Spinal cord (tissue), 10 donors: ENCODE data around the gene WDPCP. TPM values are rescaled to one million over a fixed set of nuclear protein-coding genes. Genes with fewer than 3 reads are reported as not detected.

Experiments
- DNase-seq, 6 donors: peaks; one replicate each; pipeline versions ENCODE4 v3.0.0 to v3.0.0-alpha.2; 2013 to 2015; ENCODE audit warnings: low spot score in 6 of 6, low read depth in 4 of 6
- H3K27ac ChIP-seq: one replicate; pipeline ENCODE4 v1.5.1; 2013; ENCODE audit warnings: low read depth, low read length, control low read depth
- H3K27me3 ChIP-seq: one replicate; pipeline ENCODE4 v1.6.1; 2013; ENCODE audit warnings: low read length; ENCODE audit not compliant: control insufficient read depth, insufficient read depth
- H3K36me3 ChIP-seq: one replicate; pipeline ENCODE4 v1.6.1; 2013; ENCODE audit warnings: low read length; ENCODE audit not compliant: control insufficient read depth, insufficient read depth
- H3K4me1 ChIP-seq: one replicate; pipeline ENCODE4 v1.6.1; 2013; ENCODE audit warnings: low read length; ENCODE audit not compliant: control insufficient read depth, insufficient read depth
- H3K4me3 ChIP-seq: one replicate; pipeline ENCODE4 v1.5.1; 2013; ENCODE audit warnings: low read depth, low read length, control low read depth
- H3K9me3 ChIP-seq: one replicate; pipeline ENCODE4 v1.6.1; 2013; ENCODE audit warnings: low read length; ENCODE audit not compliant: control insufficient read depth, insufficient read depth
- WGBS: methylation state at CpG from one replicate; pipeline ENCODE4 v1.1.5; 2013; ENCODE audit warnings: missing lambda C conversion rate; ENCODE audit not compliant: insufficient coverage; 5-methylcytosine and 5-hydroxymethylcytosine counted together
- polyA plus RNA-seq, 2 donors: library from polyadenylated mRNA; unstranded; fragments of 120-200 nt; gene quantifications; one replicate each; pipeline ENCODE4 v1.2.1, GENCODE V29; 2013; ENCODE audit not compliant: insufficient read length in 2 of 2
- total RNA-seq, 2 donors: library from RNA; depleted of rRNA in 1 of 2; stranded (reverse); fragments of 120-200 nt in 1 of 2; fragments of >200 nt in 1 of 2; gene quantifications; one replicate each; pipeline versions ENCODE4 v1.2.3 to v1.2.4, GENCODE V29; 2013 to 2014
- donor health status: healthy.

Gene WDPCP
- total and polyA plus RNA-seq, 4 donors, result 9.6 to 40.1 (median 14.2) TPM

DNA sequence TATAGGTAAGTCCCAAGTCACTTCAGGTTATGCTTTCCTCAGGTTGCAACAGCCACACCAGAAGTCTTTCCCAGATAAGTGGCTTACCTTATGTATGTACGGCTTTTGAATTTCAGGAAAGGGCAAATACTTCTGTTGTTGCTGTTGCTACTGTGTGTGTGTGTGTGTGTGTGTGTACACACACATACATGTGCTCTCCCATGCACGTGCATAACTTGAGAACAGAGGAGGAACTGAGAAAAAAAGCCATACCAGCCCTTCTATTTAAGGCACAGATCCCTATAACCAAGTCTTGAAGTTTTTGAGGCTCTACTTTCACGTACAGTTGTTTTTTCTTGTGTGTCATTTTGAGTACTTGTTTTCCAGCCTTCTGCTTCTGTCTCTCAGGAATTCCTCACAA, 62.4 kb downstream of the WDPCP start:
- peaks cover 12% of the 10 kb centered on the region for H3K9me3 ChIP-seq
- no CpG with 5 or more reads among the region's 3 CpGs for WGBS
- no peak overlapping the region for H3K4me3 ChIP-seq
- no peaks in the 10 kb centered on the region for H3K4me1 ChIP-seq
- DNase-seq, result no peak
- H3K36me3 ChIP-seq, result no peaks in the 10 kb centered on the region
- H3K27me3 ChIP-seq, result no peaks in the 10 kb centered on the region
- no peak overlapping the region for H3K27ac ChIP-seq

- Histone ChIP-seq H3K27ac (no peak overlapping the region), H3K9me3 (peaks cover 13% of the 10 kb centered on the region), H3K27me3 (no peaks in the 10 kb centered on the region), H3K4me3 (no peak overlapping the region), H3K4me1 (no peaks in the 10 kb centered on the region), H3K36me3 (no peaks in the 10 kb centered on the region)
- no peak for DNase-seq
- 100% methylated on average over 1 of the region's 1 CpG for WGBS
Observed at GRCh38 chr2:63522950-63523349, 65.3 kb downstream of the WDPCP start.

DNA sequence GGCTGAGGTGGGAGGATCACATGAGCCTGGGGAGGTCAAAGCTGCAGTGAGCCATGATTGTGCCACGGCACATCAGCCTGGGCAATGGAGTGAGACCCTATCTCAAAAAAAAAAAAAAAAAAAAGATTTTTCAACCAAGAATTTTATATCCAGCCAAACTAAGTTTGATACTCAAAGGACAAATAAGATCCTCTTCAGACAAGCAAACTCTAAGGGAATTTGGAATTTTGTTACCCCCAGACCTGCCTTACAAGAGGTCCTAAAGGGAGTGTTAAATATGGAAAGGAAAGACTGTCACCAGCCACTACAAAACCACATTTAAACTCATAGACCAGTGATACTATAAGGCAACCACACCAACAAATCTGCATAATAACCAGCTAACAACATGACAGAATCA, 67.5 kb downstream of the WDPCP start:
- no CpG with 5 or more reads among the region's 1 CpG for WGBS
- H3K27me3 ChIP-seq, result no peaks in the 10 kb centered on the region
- no peak overlapping the region for H3K27ac ChIP-seq
- no peaks in the 10 kb centered on the region for H3K36me3 ChIP-seq
- no peaks in the 10 kb centered on the region for H3K4me1 ChIP-seq
- no peak for DNase-seq
- peaks cover 12% of the 10 kb centered on the region for H3K9me3 ChIP-seq
- no peak overlapping the region for H3K4me3 ChIP-seq

DNA sequence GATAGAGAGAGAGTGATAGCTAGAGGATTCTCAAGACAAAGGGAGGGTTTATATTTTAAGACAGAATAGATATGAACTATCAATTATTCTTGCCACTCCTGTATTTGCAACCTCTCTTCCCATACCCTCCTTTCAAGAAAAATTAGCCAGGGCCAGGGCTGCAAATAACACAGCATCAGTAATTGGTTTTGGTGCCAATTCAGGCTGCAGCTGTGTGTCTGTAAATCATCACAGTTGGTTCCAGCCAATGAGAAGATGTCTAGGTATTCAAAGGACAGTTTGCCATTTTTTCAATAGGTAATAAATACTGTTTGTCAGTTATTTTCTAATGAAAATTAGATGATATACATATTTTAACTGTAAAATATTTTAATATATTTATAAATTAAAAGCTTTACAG, 73.5 kb downstream of the WDPCP start:
- DNase-seq, result peak in 1 of 6 donors; percentile 8
- Histone ChIP-seq H3K27ac (no peak overlapping the region), H3K4me3 (no peak overlapping the region), H3K4me1 (no peaks in the 10 kb centered on the region), H3K36me3 (no peaks in the 10 kb centered on the region), H3K27me3 (no peaks in the 10 kb centered on the region), H3K9me3 (peaks cover 9% of the 10 kb centered on the region)

- H3K4me3 ChIP-seq, result no peak overlapping the region
- no peaks in the 10 kb centered on the region for H3K4me1 ChIP-seq
- peaks cover 9% of the 10 kb centered on the region for H3K9me3 ChIP-seq
- H3K36me3 ChIP-seq, result no peaks in the 10 kb centered on the region
- no CpG with 5 or more reads among the region's 2 CpGs for WGBS
- peak in 1 of 6 donors; percentile 2 for DNase-seq
- H3K27me3 ChIP-seq, result no peaks in the 10 kb centered on the region
- no peak overlapping the region for H3K27ac ChIP-seq
Observed at GRCh38 chr2:63514237-63514716, 74.0 kb downstream of the WDPCP start.

- DNase-seq, result no peak
- 92% methylated on average over 2 of the region's 2 CpGs for WGBS
- Histone ChIP-seq H3K9me3 (peaks cover 4% of the 10 kb centered on the region), H3K4me3 (no peak overlapping the region), H3K4me1 (no peaks in the 10 kb centered on the region), H3K36me3 (no peaks in the 10 kb centered on the region), H3K27me3 (no peaks in the 10 kb centered on the region), H3K27ac (no peak overlapping the region)
Observed at GRCh38 chr2:63506320-63506719, 82.0 kb downstream of the WDPCP start.

DNA sequence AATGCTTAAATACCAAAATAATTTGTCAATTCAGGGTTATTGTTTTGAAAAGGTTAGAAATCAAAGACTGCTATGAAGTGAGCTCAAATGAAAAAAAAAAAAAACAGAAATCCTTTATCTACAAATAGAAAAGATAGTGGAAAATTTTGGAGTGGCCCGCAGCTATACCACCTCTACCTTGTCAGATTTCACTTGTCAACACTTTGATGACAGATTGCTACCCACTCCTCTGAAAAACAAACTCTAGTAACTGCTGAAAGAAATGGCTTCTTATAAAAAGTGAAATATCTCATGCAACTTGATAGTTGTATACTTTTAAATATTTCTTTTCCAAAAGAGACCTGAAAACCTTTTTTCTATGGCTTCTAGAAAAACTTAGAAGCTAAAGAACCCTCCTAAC, 84.5 kb downstream of the WDPCP start:
- Histone ChIP-seq H3K4me3 (no peak overlapping the region), H3K27ac (no peak overlapping the region), H3K4me1 (no peaks in the 10 kb centered on the region), H3K9me3 (peaks cover 2% of the 10 kb centered on the region), H3K36me3 (no peaks in the 10 kb centered on the region), H3K27me3 (no peaks in the 10 kb centered on the region)
- WGBS, result no CpG with 5 or more reads among the region's 1 CpG
- DNase-seq, result no peak

GRCh38 chr2:63500398-63500797, 87.9 kb downstream of the WDPCP start:
- no peaks in the 10 kb centered on the region for H3K4me1 ChIP-seq
- H3K36me3 ChIP-seq, result no peaks in the 10 kb centered on the region
- DNase-seq, result no peak
- WGBS, result no CpG with 5 or more reads among the region's 1 CpG
- no peaks in the 10 kb centered on the region for H3K9me3 ChIP-seq
- H3K27ac ChIP-seq, result no peak overlapping the region
- no peaks in the 10 kb centered on the region for H3K27me3 ChIP-seq
- no peak overlapping the region for H3K4me3 ChIP-seq

GRCh38 chr2:63497576-63497975, 90.7 kb downstream of the WDPCP start:
- no peaks in the 10 kb centered on the region for H3K9me3 ChIP-seq
- no peak overlapping the region for H3K27ac ChIP-seq
- H3K36me3 ChIP-seq, result no peaks in the 10 kb centered on the region
- H3K27me3 ChIP-seq, result no peaks in the 10 kb centered on the region
- no peak for DNase-seq
- no peak overlapping the region for H3K4me3 ChIP-seq
- no CpG with 5 or more reads among the region's 2 CpGs for WGBS
- H3K4me1 ChIP-seq, result no peaks in the 10 kb centered on the region

- Histone ChIP-seq H3K4me3 (no peak overlapping the region), H3K4me1 (no peaks in the 10 kb centered on the region), H3K9me3 (no peaks in the 10 kb centered on the region), H3K36me3 (no peaks in the 10 kb centered on the region), H3K27ac (no peak overlapping the region), H3K27me3 (no peaks in the 10 kb centered on the region)
- no CpG with 5 or more reads among the region's 1 CpG for WGBS
- DNase-seq, result no peak
Observed at GRCh38 chr2:63494968-63495367, 93.3 kb downstream of the WDPCP start.
